GM23338 (cell line): ENCODE data around the gene MAFF. TPM values are rescaled to one million over a fixed set of nuclear protein-coding genes. Genes with fewer than 3 reads are reported as not detected.
"Not testable (repeated sequence)": the region's sequence is repeated elsewhere in the genome, so short reads cannot be mapped to it uniquely, and the experiment has no call there.

ENCODE experiments used
- ATAC-seq: fragments of 200-7000 bp; cut with Tn5 transposase; 3 replicates; pipeline ENCODE4 v1.9.1; 2020
- DNase-seq: peaks from one replicate; pipeline ENCODE4 v3.0.0-alpha.2; 2015; ENCODE audit warnings: low spot score
- H2AFZ ChIP-seq: fragments of 200-600 bp; sonication (generic); 2 replicates; pipeline ENCODE4 v1.8.0; 2016; ENCODE audit warnings: antibody characterized with exemption, mild to moderate bottlenecking, moderate library complexity
- H3F3A ChIP-seq: fragments of 200-600 bp; sonication (generic); replicated peaks from 2 replicates; pipeline ENCODE4 v1.8.0; 2017; ENCODE audit warnings: antibody characterized with exemption, mixed run types, low read depth
- H3K27ac ChIP-seq: fragments of 200-600 bp; sonication (generic); 2 replicates; pipeline ENCODE4 v1.6.1; 2016; ENCODE audit warnings: low read depth
- H3K27me3 ChIP-seq: fragments of 200-600 bp; sonication (generic); 2 replicates; pipeline ENCODE4 v1.8.0; 2016; ENCODE audit warnings: mild to moderate bottlenecking, mixed run types, moderate library complexity; ENCODE audit not compliant: insufficient read depth
- H3K36me3 ChIP-seq: fragments of 200-600 bp; sonication (generic); 2 replicates; pipeline ENCODE4 v1.8.0; 2016; ENCODE audit warnings: mild to moderate bottlenecking; ENCODE audit not compliant: insufficient read depth
- H3K4me1 ChIP-seq: fragments of 200-600 bp; sonication (generic); 2 replicates; pipeline ENCODE4 v1.8.0; 2016; ENCODE audit warnings: mild to moderate bottlenecking, moderate library complexity; ENCODE audit not compliant: insufficient read depth
- H3K4me2 ChIP-seq: fragments of 200-600 bp; sonication (generic); 2 replicates; pipeline ENCODE4 v1.7.1; 2017; ENCODE audit warnings: mixed run types
- H3K4me3 ChIP-seq: fragments of 200-600 bp; sonication (generic); 2 replicates; pipeline ENCODE4 v1.6.1; 2016; ENCODE audit warnings: mixed run types
- H3K79me2 ChIP-seq: fragments of 200-600 bp; sonication (generic); replicated peaks from 2 replicates; pipeline ENCODE4 v1.8.0; 2017; ENCODE audit warnings: mild to moderate bottlenecking; ENCODE audit not compliant: insufficient read depth
- H3K9me2 ChIP-seq: fragments of 200-600 bp; sonication (generic); 2 replicates; pipeline ENCODE4 v1.8.0; 2017; ENCODE audit not compliant: insufficient read depth
- H4K20me1 ChIP-seq: fragments of 200-600 bp; sonication (generic); replicated peaks from 2 replicates; pipeline ENCODE4 v1.8.0; 2017; ENCODE audit warnings: mild to moderate bottlenecking; ENCODE audit not compliant: insufficient read depth
- H3K27ac Mint-ChIP-seq: 2 replicates; pipeline ENCODE4 v1.8.0; 2020; ENCODE audit warnings: inconsistent platforms, mild to moderate bottlenecking, moderate library complexity, mixed read lengths
- H3K27me3 Mint-ChIP-seq: 3 replicates; pipeline ENCODE4 v1.8.0; 2022; ENCODE audit warnings: low read depth, mild to moderate bottlenecking, moderate library complexity, mixed read lengths, inconsistent platforms; ENCODE audit not compliant: insufficient read depth, poor library complexity
- H3K36me3 Mint-ChIP-seq: 3 replicates; pipeline ENCODE4 v1.8.0; 2021; ENCODE audit warnings: low read depth, mild to moderate bottlenecking, inconsistent platforms, moderate library complexity, mixed read lengths
- H3K4me1 Mint-ChIP-seq: 3 replicates; pipeline ENCODE4 v1.8.0; 2020; ENCODE audit warnings: mild to moderate bottlenecking, inconsistent platforms, mixed read lengths
- H3K4me3 Mint-ChIP-seq: 3 replicates; pipeline ENCODE4 v1.8.0; 2021; ENCODE audit warnings: moderate library complexity, mild to moderate bottlenecking, inconsistent platforms, mixed read lengths
- H3K9me3 Mint-ChIP-seq: 3 replicates; pipeline ENCODE4 v1.8.0; 2020; ENCODE audit warnings: moderate library complexity, mild to moderate bottlenecking, inconsistent platforms, mixed read lengths
- CREB1 ChIP-seq: fragments of 250-450 bp; sonication (Bioruptor Pico); IDR thresholded peaks from 2 replicates; pipeline ENCODE4 v1.5.0; 2020; ENCODE audit warnings: low read depth, mild to moderate bottlenecking, moderate library complexity
- EZH2 ChIP-seq: fragments of 200-600 bp; sonication (generic); IDR thresholded peaks from one replicate; pipeline ENCODE4 v1.8.0; 2017; ENCODE audit warnings: antibody characterized with exemption, mild to moderate bottlenecking, low read depth; ENCODE audit not compliant: unreplicated experiment
- ZNF114 ChIP-seq: fragments of 250-450 bp; sonication (Bioruptor Pico); IDR thresholded peaks from 2 replicates; pipeline ENCODE4 v1.5.0; 2020; ENCODE audit warnings: mild to moderate bottlenecking, moderate library complexity
- ZNF331 ChIP-seq: fragments of 250-450 bp; sonication (Bioruptor Pico); IDR thresholded peaks from 2 replicates; pipeline ENCODE4 v1.5.0; 2020; ENCODE audit warnings: low read depth, mild to moderate bottlenecking, moderate library complexity
- polyA plus RNA-seq: library from polyadenylated mRNA; unstranded; fragments of >200 nt; fragmentation: Nextera tagmentation; extraction: Ambion mirVana; gene quantifications from 2 replicates; pipeline ENCODE4 v1.2.1, GENCODE V29; 2016
- total RNA-seq: library from RNA; depleted of rRNA; stranded (reverse); fragments of >200 nt; shearing (Covaris generic); gene quantifications from 2 replicates; pipeline ENCODE4 v1.2.3, GENCODE V29; 2014
- TF ChIP-seq, protein P1 (sequence below): IDR thresholded peaks from one replicate; pipeline ENCODE4 v1.6.1; 2018; ENCODE audit warnings: antibody characterized with exemption; ENCODE audit not compliant: unreplicated experiment

MAFF gene
- total and polyA plus RNA-seq, 2 experiments from 2014 or later = 2.2 to 8.9 TPM

DNA sequence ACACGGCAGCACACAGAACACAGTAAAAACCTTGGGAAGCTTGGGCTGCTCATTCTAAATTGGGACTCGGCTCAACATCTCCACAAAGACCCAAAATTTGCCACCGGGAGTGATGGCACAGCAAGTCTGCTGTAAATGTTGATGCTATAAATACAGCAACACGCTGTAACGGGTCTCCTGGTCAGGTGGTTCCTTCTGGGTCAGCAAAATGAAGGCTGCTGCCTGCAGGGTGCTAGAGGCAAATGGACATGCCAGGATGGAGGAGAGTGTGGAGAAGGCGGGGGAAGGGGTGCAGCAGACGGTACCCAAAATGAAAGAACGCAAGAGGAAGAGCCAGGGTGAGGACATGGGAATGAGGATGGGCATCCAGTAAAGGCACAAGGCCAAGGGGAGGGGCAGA is 30.4 kb downstream of the MAFF start (continued):
- TF ChIP-seq, protein P1, sequence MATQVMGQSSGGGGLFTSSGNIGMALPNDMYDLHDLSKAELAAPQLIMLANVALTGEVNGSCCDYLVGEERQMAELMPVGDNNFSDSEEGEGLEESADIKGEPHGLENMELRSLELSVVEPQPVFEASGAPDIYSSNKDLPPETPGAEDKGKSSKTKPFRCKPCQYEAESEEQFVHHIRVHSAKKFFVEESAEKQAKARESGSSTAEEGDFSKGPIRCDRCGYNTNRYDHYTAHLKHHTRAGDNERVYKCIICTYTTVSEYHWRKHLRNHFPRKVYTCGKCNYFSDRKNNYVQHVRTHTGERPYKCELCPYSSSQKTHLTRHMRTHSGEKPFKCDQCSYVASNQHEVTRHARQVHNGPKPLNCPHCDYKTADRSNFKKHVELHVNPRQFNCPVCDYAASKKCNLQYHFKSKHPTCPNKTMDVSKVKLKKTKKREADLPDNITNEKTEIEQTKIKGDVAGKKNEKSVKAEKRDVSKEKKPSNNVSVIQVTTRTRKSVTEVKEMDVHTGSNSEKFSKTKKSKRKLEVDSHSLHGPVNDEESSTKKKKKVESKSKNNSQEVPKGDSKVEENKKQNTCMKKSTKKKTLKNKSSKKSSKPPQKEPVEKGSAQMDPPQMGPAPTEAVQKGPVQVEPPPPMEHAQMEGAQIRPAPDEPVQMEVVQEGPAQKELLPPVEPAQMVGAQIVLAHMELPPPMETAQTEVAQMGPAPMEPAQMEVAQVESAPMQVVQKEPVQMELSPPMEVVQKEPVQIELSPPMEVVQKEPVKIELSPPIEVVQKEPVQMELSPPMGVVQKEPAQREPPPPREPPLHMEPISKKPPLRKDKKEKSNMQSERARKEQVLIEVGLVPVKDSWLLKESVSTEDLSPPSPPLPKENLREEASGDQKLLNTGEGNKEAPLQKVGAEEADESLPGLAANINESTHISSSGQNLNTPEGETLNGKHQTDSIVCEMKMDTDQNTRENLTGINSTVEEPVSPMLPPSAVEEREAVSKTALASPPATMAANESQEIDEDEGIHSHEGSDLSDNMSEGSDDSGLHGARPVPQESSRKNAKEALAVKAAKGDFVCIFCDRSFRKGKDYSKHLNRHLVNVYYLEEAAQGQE = no peak
- no peak for TF ChIP-seq ZNF114

DNA sequence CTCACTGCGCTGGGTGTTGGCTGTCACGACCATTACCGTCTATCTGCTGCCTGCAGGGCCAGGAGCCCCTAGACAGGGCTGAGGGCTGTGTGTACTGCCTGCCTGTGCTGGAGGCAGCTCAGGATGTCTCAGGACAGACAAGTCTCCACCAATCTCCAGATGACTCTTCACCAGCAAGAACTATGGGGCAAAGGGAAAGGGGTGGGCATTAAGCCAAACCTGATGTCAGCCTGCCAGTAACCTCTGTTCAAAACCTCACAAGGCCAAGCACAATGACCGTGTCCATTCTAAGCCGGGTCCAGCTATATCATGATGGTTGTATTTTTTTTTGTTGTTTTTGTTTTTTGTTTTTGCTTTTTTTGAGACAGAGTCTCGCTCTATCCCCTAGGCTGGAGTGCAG is 31.6 kb downstream of the MAFF start:
- Histone ChIP-seq H3F3A (no peaks in the 10 kb centered on the region), H4K20me1 (peaks cover 13% of the 10 kb centered on the region), H3K4me3 (no peak overlapping the region), H3K9me2 (no peaks in the 10 kb centered on the region), H2AFZ (no peak overlapping the region), H3K27me3 (no peaks in the 10 kb centered on the region), H3K36me3 (peaks cover 5% of the 10 kb centered on the region; the same call in 1 of the 2 replicates), H3K4me1 (no peaks in the 10 kb centered on the region), H3K27ac (no peak overlapping the region), H3K4me2 (no peak overlapping the region), H3K79me2 (no peaks in the 10 kb centered on the region)
- 0 out of 3 replicates have a peak, but pooled peaks cover 3% of the 10 kb centered on the region for H3K4me1 Mint-ChIP-seq
- TF ChIP-seq ZNF114 (no peak), EZH2 (no peak), CREB1 (CRISPR knock-in tag) (no peak), ZNF331 (CRISPR knock-in tag) (no peak)
- TF ChIP-seq, protein P1 = no peak
- ATAC-seq (no peak), DNase-seq (no peak)
- H3K36me3 Mint-ChIP-seq = peaks cover 41% of the 10 kb centered on the region
- H3K9me3 Mint-ChIP-seq = no peaks in the 10 kb centered on the region; the same call in 2 of the 3 replicates
- no peak overlapping the region for H3K27ac Mint-ChIP-seq
- no peak overlapping the region for H3K4me3 Mint-ChIP-seq
- peaks cover 5% of the 10 kb centered on the region for H3K27me3 Mint-ChIP-seq

DNA sequence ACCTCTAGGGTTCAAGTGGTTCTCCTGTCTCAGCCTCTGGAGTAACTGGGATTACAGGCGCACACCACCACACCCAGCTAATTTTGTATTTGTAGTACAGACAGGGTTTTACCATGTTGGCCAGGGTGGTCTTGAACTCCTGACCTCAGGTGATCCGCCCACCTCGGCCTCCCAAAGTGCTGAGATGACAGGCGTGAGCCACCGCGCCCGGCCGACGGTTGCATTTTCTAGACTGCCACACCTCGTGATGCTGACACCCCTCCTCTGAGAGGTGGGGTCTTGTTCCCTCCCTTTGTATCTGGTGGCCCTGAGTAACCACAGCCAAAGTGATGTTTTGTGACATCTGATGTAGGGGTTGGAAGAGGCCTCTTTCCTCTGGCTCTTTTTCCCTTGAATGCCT is 32.1 kb downstream of the MAFF start:
- H4K20me1 ChIP-seq = peaks cover 13% of the 10 kb centered on the region
- not testable (repeated sequence) for H3K27me3 Mint-ChIP-seq, H3K27ac ChIP-seq, H3K27me3 ChIP-seq, H3K9me3 Mint-ChIP-seq, H3F3A ChIP-seq, H3K4me1 Mint-ChIP-seq, H3K9me2 ChIP-seq, DNase-seq, H3K4me3 ChIP-seq, H3K79me2 ChIP-seq, H3K4me1 ChIP-seq, H3K36me3 ChIP-seq, H2AFZ ChIP-seq, H3K27ac Mint-ChIP-seq, H3K4me3 Mint-ChIP-seq, H3K4me2 ChIP-seq, ATAC-seq
- peaks cover 37% of the 10 kb centered on the region for H3K36me3 Mint-ChIP-seq
